ENCODE data around the gene OBSCN. TPM values are rescaled to one million over a fixed set of nuclear protein-coding genes. Genes with fewer than 3 reads are reported as not detected.
A peak's percentile ranks its signal among the peaks of the same experiment; 100 is the strongest.

The OBSCN gene
- total RNA-seq, 1 donor from 2014 or later, result 5.1 TPM

DNA sequence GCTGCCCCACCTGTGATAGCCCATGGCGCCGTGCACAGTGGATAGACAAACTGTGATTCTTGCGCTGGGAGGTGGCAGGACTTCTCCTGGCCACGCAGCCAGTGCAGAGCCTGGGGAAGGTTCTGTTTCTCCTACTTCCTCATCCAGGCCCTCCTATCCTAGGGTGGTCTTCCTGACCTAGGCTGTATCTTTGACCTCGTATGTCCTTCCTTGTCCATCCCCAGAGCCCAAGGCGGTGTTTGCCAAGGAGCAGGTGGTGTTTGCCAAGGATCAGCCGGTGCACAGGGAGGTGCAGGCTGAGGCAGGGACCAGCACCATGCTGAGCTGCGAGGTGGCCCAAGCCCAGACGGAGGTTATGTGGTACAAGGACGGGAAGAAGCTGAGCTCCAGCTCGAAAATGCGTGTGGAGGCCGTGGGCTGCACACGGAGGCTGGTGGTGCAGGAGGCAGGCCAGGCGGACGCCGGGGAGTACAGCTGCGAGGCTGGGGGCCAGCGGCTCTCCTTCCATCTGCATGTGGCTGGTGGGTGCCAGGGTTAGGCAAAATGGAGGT lies 63.9 kb downstream of the OBSCN start:
- peaks cover 11% of the 10 kb centered on the region for H4K20me1 ChIP-seq (ENCODE audit: low read depth)
- peaks cover 11% of the 10 kb centered on the region for H3K27me3 ChIP-seq
- H3K27me3 Mint-ChIP-seq (ENCODE audit: insufficient read depth, low read depth), result peaks cover 6% of the 10 kb centered on the region
- no peak overlapping the region for H2AFZ ChIP-seq (replicated peaks)
- H3K27ac ChIP-seq, result no peak overlapping the region
- H3K36me3 Mint-ChIP-seq, result peaks cover 7% of the 10 kb centered on the region
- H3F3A ChIP-seq (ENCODE audit: low read depth), result no peaks in the 10 kb centered on the region
- no peak overlapping the region for H3K27ac Mint-ChIP-seq
- no peak for DNase-seq (ENCODE audit: low spot score)
- H3K4me3 Mint-ChIP-seq, result no peak overlapping the region
- no peaks in the 10 kb centered on the region for H3K36me3 ChIP-seq
- H3K9ac ChIP-seq, result no peak overlapping the region
- no peaks in the 10 kb centered on the region for H3K9me3 Mint-ChIP-seq
- H3K4me3 ChIP-seq, result no peak overlapping the region
- H3K4me1 Mint-ChIP-seq, result peaks cover 3% of the 10 kb centered on the region
- no peak for TF ChIP-seq EZH2phosphoT487 (IDR thresholded peaks at IDR 0.05)
- TF ChIP-seq, protein P1, sequence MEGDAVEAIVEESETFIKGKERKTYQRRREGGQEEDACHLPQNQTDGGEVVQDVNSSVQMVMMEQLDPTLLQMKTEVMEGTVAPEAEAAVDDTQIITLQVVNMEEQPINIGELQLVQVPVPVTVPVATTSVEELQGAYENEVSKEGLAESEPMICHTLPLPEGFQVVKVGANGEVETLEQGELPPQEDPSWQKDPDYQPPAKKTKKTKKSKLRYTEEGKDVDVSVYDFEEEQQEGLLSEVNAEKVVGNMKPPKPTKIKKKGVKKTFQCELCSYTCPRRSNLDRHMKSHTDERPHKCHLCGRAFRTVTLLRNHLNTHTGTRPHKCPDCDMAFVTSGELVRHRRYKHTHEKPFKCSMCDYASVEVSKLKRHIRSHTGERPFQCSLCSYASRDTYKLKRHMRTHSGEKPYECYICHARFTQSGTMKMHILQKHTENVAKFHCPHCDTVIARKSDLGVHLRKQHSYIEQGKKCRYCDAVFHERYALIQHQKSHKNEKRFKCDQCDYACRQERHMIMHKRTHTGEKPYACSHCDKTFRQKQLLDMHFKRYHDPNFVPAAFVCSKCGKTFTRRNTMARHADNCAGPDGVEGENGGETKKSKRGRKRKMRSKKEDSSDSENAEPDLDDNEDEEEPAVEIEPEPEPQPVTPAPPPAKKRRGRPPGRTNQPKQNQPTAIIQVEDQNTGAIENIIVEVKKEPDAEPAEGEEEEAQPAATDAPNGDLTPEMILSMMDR (IDR thresholded peaks at IDR 0.05), result no peak
- TF ChIP-seq EZH2 (IDR thresholded peaks at IDR 0.05), result no peak
- H3K4me2 ChIP-seq, result no peak overlapping the region
- peaks cover 5% of the 10 kb centered on the region for H3K4me1 ChIP-seq
- no peaks in the 10 kb centered on the region for H3K79me2 ChIP-seq (ENCODE audit: low read depth)
- no peaks in the 10 kb centered on the region for H3K9me3 ChIP-seq (ENCODE audit: low read depth)

DNA sequence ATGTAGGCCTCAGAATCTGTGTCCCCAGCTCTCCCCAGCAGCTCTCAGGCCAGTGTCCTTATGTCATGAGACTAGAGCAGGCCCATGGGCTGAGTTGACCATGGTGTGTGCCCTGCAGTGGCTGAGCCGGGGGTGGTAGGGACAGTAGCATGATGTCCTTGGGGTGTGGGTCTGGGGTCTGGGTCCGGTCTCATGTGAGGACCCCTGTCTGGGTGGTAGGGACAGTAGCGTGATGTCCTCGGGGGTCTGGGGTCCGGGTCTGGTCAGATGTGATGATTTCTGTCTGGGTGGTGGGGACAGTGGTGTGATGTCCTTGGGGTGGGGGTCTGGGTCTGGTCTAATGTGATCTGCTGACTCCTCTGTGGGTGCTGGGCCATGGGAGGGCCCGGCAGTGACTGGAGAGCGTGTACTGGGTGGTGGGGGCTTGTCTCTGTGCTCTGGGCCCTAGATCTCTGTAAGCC lies 64.5 kb downstream of the OBSCN start:
- no peak overlapping the region for H3K4me2 ChIP-seq
- H3K27ac ChIP-seq, result no peak overlapping the region
- no peak overlapping the region for H3K9ac ChIP-seq
- peaks cover 6% of the 10 kb centered on the region for H3K4me1 ChIP-seq
- no peaks in the 10 kb centered on the region for H3K9me3 Mint-ChIP-seq
- DNase-seq (ENCODE audit: low spot score), result no peak
- H3K4me3 ChIP-seq, result no peak overlapping the region
- H3K36me3 Mint-ChIP-seq, result peaks cover 7% of the 10 kb centered on the region
- no peaks in the 10 kb centered on the region for H3K79me2 ChIP-seq (ENCODE audit: low read depth)
- no peak overlapping the region for H2AFZ ChIP-seq (replicated peaks)
- no peaks in the 10 kb centered on the region for H3F3A ChIP-seq (ENCODE audit: low read depth)
- H3K27me3 ChIP-seq, result peaks cover 11% of the 10 kb centered on the region
- no peak overlapping the region for H3K4me3 Mint-ChIP-seq
- H3K9me3 ChIP-seq (ENCODE audit: low read depth), result no peaks in the 10 kb centered on the region
- H3K27me3 Mint-ChIP-seq (ENCODE audit: insufficient read depth, low read depth), result peaks cover 9% of the 10 kb centered on the region
- TF ChIP-seq EZH2 (IDR thresholded peaks at IDR 0.05), result no peak
- H3K27ac Mint-ChIP-seq, result no peak overlapping the region
- H3K36me3 ChIP-seq, result no peaks in the 10 kb centered on the region
- peaks cover 11% of the 10 kb centered on the region for H4K20me1 ChIP-seq (ENCODE audit: low read depth)
- H3K4me1 Mint-ChIP-seq, result peaks cover 3% of the 10 kb centered on the region

DNA sequence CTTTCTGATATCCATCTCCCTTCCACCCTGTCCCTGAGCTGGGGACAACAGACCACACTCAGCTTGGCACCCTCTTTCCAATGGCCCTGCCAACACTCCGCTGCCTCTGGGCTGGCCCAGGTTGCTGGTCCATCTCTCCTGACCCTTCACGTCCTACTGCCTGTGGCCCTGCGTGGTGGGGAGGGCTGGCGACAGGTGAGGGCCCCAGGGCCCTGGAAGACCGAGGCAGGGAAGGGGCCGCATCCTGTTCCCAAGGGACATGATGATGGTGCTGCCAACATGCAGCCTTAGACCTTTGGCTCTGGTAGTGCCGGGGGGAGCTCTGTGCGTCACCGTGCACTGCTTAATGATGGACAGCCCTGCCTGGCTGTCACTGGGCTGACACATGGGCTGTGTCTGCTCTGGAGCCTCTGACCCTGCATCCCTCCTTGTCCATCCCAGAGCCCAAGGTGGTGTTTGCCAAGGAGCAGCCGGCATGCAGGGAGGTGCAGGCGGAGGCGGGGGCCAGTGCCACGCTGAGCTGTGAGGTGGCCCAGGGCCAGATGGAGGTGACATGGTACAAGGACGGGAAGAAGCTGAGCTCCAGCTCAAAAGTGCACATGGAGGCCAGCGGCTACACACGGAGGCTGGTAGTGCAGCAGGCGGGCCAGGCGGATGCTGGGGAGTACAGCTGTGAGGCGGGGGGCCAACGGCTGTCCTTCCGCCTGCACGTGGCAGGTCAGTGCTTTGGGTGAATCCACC lies 65.2 kb downstream of the OBSCN start:
- H3K9ac ChIP-seq, result no peak overlapping the region
- Mint-ChIP-seq H3K9me3 (no peaks in the 10 kb centered on the region), H3K27me3 (ENCODE audit: insufficient read depth, low read depth) (peaks cover 12% of the 10 kb centered on the region), H3K27ac (no peak overlapping the region), H3K36me3 (peaks cover 5% of the 10 kb centered on the region), H3K4me1 (peaks cover 3% of the 10 kb centered on the region), H3K4me3 (peak overlapping the region; percentile 15)
- H3K4me1 ChIP-seq, result peaks cover 6% of the 10 kb centered on the region
- no peak for DNase-seq (ENCODE audit: low spot score)
- H3K36me3 ChIP-seq, result no peaks in the 10 kb centered on the region
- no peaks in the 10 kb centered on the region for H3K9me3 ChIP-seq (ENCODE audit: low read depth)
- peaks cover 11% of the 10 kb centered on the region for H4K20me1 ChIP-seq (ENCODE audit: low read depth)
- peaks cover 11% of the 10 kb centered on the region for H3K27me3 ChIP-seq
- no peak overlapping the region for H3K27ac ChIP-seq
- no peaks in the 10 kb centered on the region for H3F3A ChIP-seq (ENCODE audit: low read depth)
- no peak overlapping the region for H3K4me2 ChIP-seq
- H3K4me3 ChIP-seq, result no peak overlapping the region
- no peak overlapping the region for H2AFZ ChIP-seq (replicated peaks)
- H3K79me2 ChIP-seq (ENCODE audit: low read depth), result no peaks in the 10 kb centered on the region
- no peak for TF ChIP-seq EZH2phosphoT487 (IDR thresholded peaks at IDR 0.05)
- TF ChIP-seq, protein P1 (IDR thresholded peaks at IDR 0.05), result no peak
- no peak for TF ChIP-seq EZH2 (IDR thresholded peaks at IDR 0.05)
